Measurements from ENCODE around the gene SHH. TPM values are rescaled to one million over a fixed set of nuclear protein-coding genes. Genes with fewer than 3 reads are reported as not detected.

Gene SHH
- total RNA-seq, 1 experiment from 2014 or later: 0.26 TPM

GRCh38 chr7:155804897-155805825 is 7.1 kb downstream of the SHH start:
- peaks cover 94% of the 10 kb centered on the region for H3K27me3 Mint-ChIP-seq (ENCODE audit: low read depth)
- no peaks in the 10 kb centered on the region for H3K9me3 Mint-ChIP-seq
- TF ChIP-seq CTCF (IDR thresholded peaks at IDR 0.05): peak; percentile 69
- TF ChIP-seq, protein P1, sequence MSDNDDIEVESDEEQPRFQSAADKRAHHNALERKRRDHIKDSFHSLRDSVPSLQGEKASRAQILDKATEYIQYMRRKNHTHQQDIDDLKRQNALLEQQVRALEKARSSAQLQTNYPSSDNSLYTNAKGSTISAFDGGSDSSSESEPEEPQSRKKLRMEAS (CRISPR knock-in tag; IDR thresholded peaks at IDR 0.05): peak; percentile 47; the same call in 1 of the 2 replicates
- 0 out of 2 replicates have a peak, but pooled peaks have one; percentile 7 for TF ChIP-seq USF2 (CRISPR knock-in tag; IDR thresholded peaks at IDR 0.05)
- no peak for TF ChIP-seq MYBL2 (CRISPR knock-in tag; IDR thresholded peaks at IDR 0.05)
- TF ChIP-seq TP53 (CRISPR knock-in tag; IDR thresholded peaks at IDR 0.05): no peak
- TF ChIP-seq, protein P2, sequence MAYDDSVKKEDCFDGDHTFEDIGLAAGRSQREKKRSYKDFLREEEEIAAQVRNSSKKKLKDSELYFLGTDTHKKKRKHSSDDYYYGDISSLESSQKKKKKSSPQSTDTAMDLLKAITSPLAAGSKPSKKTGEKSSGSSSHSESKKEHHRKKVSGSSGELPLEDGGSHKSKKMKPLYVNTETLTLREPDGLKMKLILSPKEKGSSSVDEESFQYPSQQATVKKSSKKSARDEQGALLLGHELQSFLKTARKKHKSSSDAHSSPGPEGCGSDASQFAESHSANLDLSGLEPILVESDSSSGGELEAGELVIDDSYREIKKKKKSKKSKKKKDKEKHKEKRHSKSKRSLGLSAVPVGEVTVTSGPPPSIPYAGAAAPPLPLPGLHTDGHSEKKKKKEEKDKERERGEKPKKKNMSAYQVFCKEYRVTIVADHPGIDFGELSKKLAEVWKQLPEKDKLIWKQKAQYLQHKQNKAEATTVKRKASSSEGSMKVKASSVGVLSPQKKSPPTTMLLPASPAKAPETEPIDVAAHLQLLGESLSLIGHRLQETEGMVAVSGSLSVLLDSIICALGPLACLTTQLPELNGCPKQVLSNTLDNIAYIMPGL (CRISPR knock-in tag; IDR thresholded peaks at IDR 0.05): peak; percentile 7; the same call in 1 of the 2 replicates
- TF ChIP-seq, protein P3, sequence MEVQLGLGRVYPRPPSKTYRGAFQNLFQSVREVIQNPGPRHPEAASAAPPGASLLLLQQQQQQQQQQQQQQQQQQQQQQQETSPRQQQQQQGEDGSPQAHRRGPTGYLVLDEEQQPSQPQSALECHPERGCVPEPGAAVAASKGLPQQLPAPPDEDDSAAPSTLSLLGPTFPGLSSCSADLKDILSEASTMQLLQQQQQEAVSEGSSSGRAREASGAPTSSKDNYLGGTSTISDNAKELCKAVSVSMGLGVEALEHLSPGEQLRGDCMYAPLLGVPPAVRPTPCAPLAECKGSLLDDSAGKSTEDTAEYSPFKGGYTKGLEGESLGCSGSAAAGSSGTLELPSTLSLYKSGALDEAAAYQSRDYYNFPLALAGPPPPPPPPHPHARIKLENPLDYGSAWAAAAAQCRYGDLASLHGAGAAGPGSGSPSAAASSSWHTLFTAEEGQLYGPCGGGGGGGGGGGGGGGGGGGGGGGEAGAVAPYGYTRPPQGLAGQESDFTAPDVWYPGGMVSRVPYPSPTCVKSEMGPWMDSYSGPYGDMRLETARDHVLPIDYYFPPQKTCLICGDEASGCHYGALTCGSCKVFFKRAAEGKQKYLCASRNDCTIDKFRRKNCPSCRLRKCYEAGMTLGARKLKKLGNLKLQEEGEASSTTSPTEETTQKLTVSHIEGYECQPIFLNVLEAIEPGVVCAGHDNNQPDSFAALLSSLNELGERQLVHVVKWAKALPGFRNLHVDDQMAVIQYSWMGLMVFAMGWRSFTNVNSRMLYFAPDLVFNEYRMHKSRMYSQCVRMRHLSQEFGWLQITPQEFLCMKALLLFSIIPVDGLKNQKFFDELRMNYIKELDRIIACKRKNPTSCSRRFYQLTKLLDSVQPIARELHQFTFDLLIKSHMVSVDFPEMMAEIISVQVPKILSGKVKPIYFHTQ (CRISPR knock-in tag; IDR thresholded peaks at IDR 0.05): no peak
- peak; percentile 76 for TF ChIP-seq ZNF423 (CRISPR knock-in tag; IDR thresholded peaks at IDR 0.05)
- no peak for TF ChIP-seq ATF6 (CRISPR knock-in tag; IDR thresholded peaks at IDR 0.05)
- ChIA-PET CTCF (interaction anchor here (0.5 to 2.2 kb wide), 3 partner anchors 9 to 244 kb away, joined by 3 to 14 read pairs (median 4); no protein-coding TSS in a partner anchor), POLR2A (no interaction called here)
- ATAC-seq: peak; percentile 35
- H3K4me1 Mint-ChIP-seq: peaks cover 30% of the 10 kb centered on the region
- H3K27ac Mint-ChIP-seq: no peak overlapping the region
- no peaks in the 10 kb centered on the region for H3K36me3 Mint-ChIP-seq
- H3K4me3 Mint-ChIP-seq: peak overlapping the region; percentile 61
- DNase-seq (ENCODE audit: low spot score): peak; percentile 85

DNA sequence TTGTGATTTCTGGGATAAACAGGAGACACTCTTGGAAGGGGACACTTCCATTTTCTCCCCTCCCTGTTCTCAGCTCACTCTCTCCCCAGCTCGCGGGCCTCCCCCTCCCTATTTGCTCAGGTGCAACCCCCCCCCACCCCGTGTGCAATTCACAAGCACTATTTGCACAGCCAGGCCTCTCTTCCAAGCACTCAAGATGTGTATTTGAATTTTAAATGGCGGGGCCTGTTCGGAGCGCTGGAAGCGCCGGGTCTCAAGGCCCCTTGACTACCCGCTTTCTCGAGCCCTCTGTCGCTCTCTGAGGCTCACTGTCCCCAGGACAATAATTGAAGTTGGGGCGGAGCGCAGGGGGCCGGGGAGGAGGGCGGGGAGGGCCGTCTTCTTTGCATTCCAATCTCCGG is 7.8 kb downstream of the SHH start:
- CTCF ChIA-PET: interaction anchor here (0.5 to 2.2 kb wide), 3 partner anchors 10 to 245 kb away, joined by 3 to 14 read pairs (median 4); no protein-coding TSS in a partner anchor
- POLR2A ChIA-PET: interaction anchor here (1.1 kb wide), 1 partner anchor 8 kb away, joined by 3 read pairs; the partner anchor contains the start of gene SHH
- H3K36me3 Mint-ChIP-seq: no peaks in the 10 kb centered on the region
- no peak for TF ChIP-seq ATF6 (CRISPR knock-in tag; IDR thresholded peaks at IDR 0.05)
- no peak for TF ChIP-seq FOXP1 (CRISPR knock-in tag; IDR thresholded peaks at IDR 0.05; ENCODE audit: borderline replicate concordance)
- no peak for TF ChIP-seq SMAD4 (CRISPR knock-in tag; IDR thresholded peaks at IDR 0.05)
- TF ChIP-seq CTCF (IDR thresholded peaks at IDR 0.05): no peak

More for the DNA sequence above, 7.8 kb downstream of the SHH start:
- peak; percentile 3; the same call in 1 of the 2 replicates for ATAC-seq
- H3K4me3 Mint-ChIP-seq: peak overlapping the region; percentile 61
- peaks cover 96% of the 10 kb centered on the region for H3K27me3 Mint-ChIP-seq (ENCODE audit: low read depth)
- H3K9me3 Mint-ChIP-seq: no peaks in the 10 kb centered on the region
- peaks cover 29% of the 10 kb centered on the region for H3K4me1 Mint-ChIP-seq
- H3K27ac Mint-ChIP-seq: no peak overlapping the region
- DNase-seq (ENCODE audit: low spot score): no peak

Measured in WTC11 (cell line).